BLaER1 (cell line): ENCODE data around the gene DDHD1.

Experiments used
- H3K27ac ChIP-seq: shearing (Covaris generic); formaldehyde crosslinking; 2 replicates; pipeline ENCODE4 v1.8.1; 2022
- H3K27me3 ChIP-seq: shearing (Covaris generic); formaldehyde crosslinking; 2 replicates; pipeline ENCODE4 v1.8.1; 2022
- H3K36me3 ChIP-seq: shearing (Covaris generic); formaldehyde crosslinking; 2 replicates; pipeline ENCODE4 v1.8.1; 2022
- H3K4me1 ChIP-seq: shearing (Covaris generic); formaldehyde crosslinking; 2 replicates; pipeline ENCODE4 v1.8.1; 2022
- H3K4me2 ChIP-seq: shearing (Covaris generic); formaldehyde crosslinking; 2 replicates; pipeline ENCODE4 v1.8.1; 2022
- H3K4me3 ChIP-seq: shearing (Covaris generic); formaldehyde crosslinking; 2 replicates; pipeline ENCODE4 v1.8.1; 2022
- H3K9ac ChIP-seq: shearing (Covaris generic); formaldehyde crosslinking; 2 replicates; pipeline ENCODE4 v1.8.1; 2022
- H3K9me3 ChIP-seq: shearing (Covaris generic); formaldehyde crosslinking; 2 replicates; pipeline ENCODE4 v1.8.1; 2022
- H4K20me1 ChIP-seq: shearing (Covaris generic); formaldehyde crosslinking; 2 replicates; pipeline ENCODE4 v1.8.1; 2022
- Cebpa-rat ChIP-seq: shearing (Covaris generic); IDR thresholded peaks from 2 replicates; pipeline ENCODE4 v1.8.1; 2022

DDHD1 gene

GRCh38 chr14:53152184-53152886, 788 bp downstream of the DDHD1 start:
- peaks cover 49% of the 10 kb centered on the region for H4K20me1 ChIP-seq
- H3K27ac ChIP-seq: peak overlapping the region; percentile 97
- H3K9me3 ChIP-seq: peaks cover 4% of the 10 kb centered on the region; the same call in 1 of the 2 replicates
- H3K9ac ChIP-seq: peak overlapping the region; percentile 96
- peak overlapping the region; percentile 76 for H3K4me2 ChIP-seq
- no peaks in the 10 kb centered on the region for H3K27me3 ChIP-seq
- H3K4me1 ChIP-seq: peaks cover 46% of the 10 kb centered on the region
- no peak for TF ChIP-seq Cebpa-rat
- peak overlapping the region; percentile 100 for H3K4me3 ChIP-seq
- H3K36me3 ChIP-seq: peaks cover 4% of the 10 kb centered on the region; the same call in 1 of the 2 replicates

- H3K27me3 ChIP-seq: no peaks in the 10 kb centered on the region
- H3K9me3 ChIP-seq: peaks cover 9% of the 10 kb centered on the region; the same call in 1 of the 2 replicates
- H3K4me1 ChIP-seq: peaks cover 48% of the 10 kb centered on the region
- H3K9ac ChIP-seq: peak overlapping the region; percentile 96
- no peak for TF ChIP-seq Cebpa-rat
- peaks cover 11% of the 10 kb centered on the region; the same call in 1 of the 2 replicates for H3K36me3 ChIP-seq
- H4K20me1 ChIP-seq: peaks cover 56% of the 10 kb centered on the region
- H3K4me2 ChIP-seq: peak overlapping the region; percentile 76
- peak overlapping the region; percentile 100 for H3K4me3 ChIP-seq
- H3K27ac ChIP-seq: peak overlapping the region; percentile 97
Observed at GRCh38 chr14:53151523-53152183, 1.5 kb downstream of the DDHD1 start.

GRCh38 chr14:53149668-53150316, 3.3 kb downstream of the DDHD1 start:
- no peaks in the 10 kb centered on the region for H3K27me3 ChIP-seq
- peaks cover 30% of the 10 kb centered on the region for H3K36me3 ChIP-seq

GRCh38 chr14:53148671-53149070, 4.5 kb downstream of the DDHD1 start:
- no peak overlapping the region for H3K9ac ChIP-seq
- H3K4me2 ChIP-seq: peak overlapping the region; percentile 76
- H3K27ac ChIP-seq: no peak overlapping the region
- peaks cover 68% of the 10 kb centered on the region for H4K20me1 ChIP-seq
- TF ChIP-seq Cebpa-rat: no peak
- H3K4me3 ChIP-seq: no peak overlapping the region
- H3K36me3 ChIP-seq: peaks cover 41% of the 10 kb centered on the region
- no peaks in the 10 kb centered on the region for H3K27me3 ChIP-seq
- peaks cover 41% of the 10 kb centered on the region for H3K4me1 ChIP-seq
- H3K9me3 ChIP-seq: peaks cover 39% of the 10 kb centered on the region

More at GRCh38 chr14:53149668-53150316, 3.3 kb downstream of the DDHD1 start:
- Histone ChIP-seq H4K20me1 (peaks cover 62% of the 10 kb centered on the region), H3K4me2 (peak overlapping the region; percentile 76), H3K9me3 (peaks cover 27% of the 10 kb centered on the region), H3K4me1 (peaks cover 48% of the 10 kb centered on the region), H3K27ac (no peak overlapping the region), H3K4me3 (peak overlapping the region; percentile 100), H3K9ac (peak overlapping the region; percentile 96; the same call in 1 of the 2 replicates)
- TF ChIP-seq Cebpa-rat: no peak

GRCh38 chr14:53147893-53148292, 5.2 kb downstream of the DDHD1 start:
- H3K4me3 ChIP-seq: no peak overlapping the region
- H3K9me3 ChIP-seq: peaks cover 46% of the 10 kb centered on the region
- no peak overlapping the region for H3K9ac ChIP-seq
- H4K20me1 ChIP-seq: peaks cover 68% of the 10 kb centered on the region
- H3K4me2 ChIP-seq: peak overlapping the region; percentile 76; the same call in 1 of the 2 replicates
- no peaks in the 10 kb centered on the region for H3K27me3 ChIP-seq
- TF ChIP-seq Cebpa-rat: no peak
- H3K27ac ChIP-seq: no peak overlapping the region
- peaks cover 37% of the 10 kb centered on the region for H3K4me1 ChIP-seq
- H3K36me3 ChIP-seq: peaks cover 49% of the 10 kb centered on the region

- peaks cover 68% of the 10 kb centered on the region for H4K20me1 ChIP-seq
- H3K27ac ChIP-seq: no peak overlapping the region
- H3K27me3 ChIP-seq: no peaks in the 10 kb centered on the region
- H3K36me3 ChIP-seq: peaks cover 56% of the 10 kb centered on the region
- no peak for TF ChIP-seq Cebpa-rat
- no peak overlapping the region for H3K4me3 ChIP-seq
- H3K9ac ChIP-seq: no peak overlapping the region
- peaks cover 53% of the 10 kb centered on the region for H3K9me3 ChIP-seq
- peak overlapping the region; percentile 14; the same call in 1 of the 2 replicates for H3K4me2 ChIP-seq
- peaks cover 37% of the 10 kb centered on the region for H3K4me1 ChIP-seq
Observed at GRCh38 chr14:53147208-53147607, 5.9 kb downstream of the DDHD1 start.

GRCh38 chr14:53146739-53147138, 6.4 kb downstream of the DDHD1 start:
- Histone ChIP-seq H3K27ac (no peak overlapping the region), H3K4me3 (no peak overlapping the region), H3K4me1 (peaks cover 37% of the 10 kb centered on the region), H3K27me3 (no peaks in the 10 kb centered on the region), H3K36me3 (peaks cover 60% of the 10 kb centered on the region), H4K20me1 (peaks cover 63% of the 10 kb centered on the region), H3K4me2 (no peak overlapping the region), H3K9ac (no peak overlapping the region), H3K9me3 (peaks cover 58% of the 10 kb centered on the region)
- no peak for TF ChIP-seq Cebpa-rat

GRCh38 chr14:53144244-53144643, 8.9 kb downstream of the DDHD1 start:
- Histone ChIP-seq H3K4me2 (no peak overlapping the region), H3K36me3 (peaks cover 82% of the 10 kb centered on the region), H3K4me1 (peaks cover 21% of the 10 kb centered on the region), H3K27ac (no peak overlapping the region), H3K4me3 (no peak overlapping the region), H3K9ac (no peak overlapping the region), H3K27me3 (no peaks in the 10 kb centered on the region), H4K20me1 (peaks cover 43% of the 10 kb centered on the region), H3K9me3 (peaks cover 83% of the 10 kb centered on the region)
- no peak for TF ChIP-seq Cebpa-rat

- no peaks in the 10 kb centered on the region for H3K27me3 ChIP-seq
- H3K9ac ChIP-seq: no peak overlapping the region
- H3K4me1 ChIP-seq: no peaks in the 10 kb centered on the region
- 0 out of 2 replicates have a peak overlapping the region, but pooled peaks have one; percentile 7 for H3K4me3 ChIP-seq
- H3K4me2 ChIP-seq: no peak overlapping the region
- peaks cover 34% of the 10 kb centered on the region; the same call in 1 of the 2 replicates for H4K20me1 ChIP-seq
- H3K27ac ChIP-seq: no peak overlapping the region
- TF ChIP-seq Cebpa-rat: no peak
- H3K36me3 ChIP-seq: peaks cover 97% of the 10 kb centered on the region
- H3K9me3 ChIP-seq: peaks cover 100% of the 10 kb centered on the region
Observed at GRCh38 chr14:53140585-53140984, 12.5 kb downstream of the DDHD1 start.
